ENCODE measurements around the gene XBP1. TPM values are rescaled to one million over a fixed set of nuclear protein-coding genes. Genes with fewer than 3 reads are reported as not detected.
A peak's percentile ranks its signal among the peaks of the same experiment; 100 is the strongest.

XBP1 gene
- total and polyA plus RNA-seq, 2 of the 13 experiments (the other 11 are each of a cell fraction or from before 2014, with no cell fraction given): 416 to 427 TPM

DNA sequence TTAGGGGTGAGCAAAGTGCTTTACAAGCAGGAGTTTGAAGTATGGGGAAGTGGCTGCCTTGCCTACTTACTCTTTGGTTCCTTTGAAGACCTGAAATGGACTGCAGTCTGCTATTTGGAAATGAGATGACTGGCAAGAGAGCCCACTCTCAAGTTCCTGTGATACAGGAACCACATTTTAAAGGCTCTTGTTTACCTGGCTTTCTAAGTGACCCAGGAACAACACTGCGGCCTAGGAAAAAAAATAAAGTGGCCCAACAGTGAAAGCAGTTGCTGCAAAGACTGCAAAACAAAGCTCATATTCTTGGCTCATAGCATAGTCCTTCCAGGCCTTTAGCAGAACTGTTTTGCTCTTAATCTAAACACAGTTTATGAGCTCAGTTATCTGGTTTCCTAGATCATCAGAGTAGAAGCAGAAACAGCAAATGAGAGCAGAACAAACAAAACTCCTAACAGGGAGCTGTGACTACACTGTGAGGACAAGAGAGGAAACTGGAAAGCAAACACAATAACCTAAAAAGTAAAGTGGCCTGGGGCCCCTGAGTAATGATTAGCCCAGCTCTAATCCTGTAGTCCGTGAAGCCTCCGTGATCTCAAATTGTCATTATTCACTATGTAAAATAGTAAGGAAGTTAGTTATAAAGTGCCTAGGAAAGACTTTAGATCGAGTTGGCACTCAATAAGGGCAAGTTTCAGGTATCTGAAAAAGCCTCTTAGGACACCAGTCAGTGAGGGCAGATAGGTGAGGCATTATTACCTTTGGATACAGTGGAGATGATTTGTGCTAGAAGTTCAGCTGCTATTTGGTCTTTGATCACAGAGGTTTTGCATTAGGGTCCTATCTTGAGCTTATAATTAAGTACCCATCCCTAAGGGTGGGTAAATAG lies 16.3 kb downstream of the XBP1 start (continued):
- TF ChIP-seq SYNCRIP (IDR thresholded peaks at IDR 0.05; ENCODE audit: insufficient read depth, low read depth, low read length) (no peak), MED13 (CRISPR knock-in tag; IDR thresholded peaks at IDR 0.05) (no peak), PPARG (CRISPR knock-in tag; conservative IDR thresholded peaks at IDR 0.05) (no peak; the same call in 1 of the 2 replicates), NCOA2 (CRISPR knock-in tag; IDR thresholded peaks at IDR 0.05) (peak; percentile 80; the same call in 1 of the 2 replicates), HOXA7 (CRISPR knock-in tag; IDR thresholded peaks at IDR 0.05) (no peak), ZNF772 (CRISPR knock-in tag; IDR thresholded peaks at IDR 0.05) (no peak; the same call in 1 of the 2 replicates), YY1 (IDR thresholded peaks at IDR 0.05; ENCODE audit: insufficient read depth, insufficient replicate concordance, low read depth, low read length) (peak; percentile 15), RFXAP (CRISPR knock-in tag; IDR thresholded peaks at IDR 0.05; ENCODE audit: borderline replicate concordance) (no peak), ZSCAN30 (CRISPR knock-in tag; IDR thresholded peaks at IDR 0.05) (no peak), ZMYM4 (CRISPR knock-in tag; IDR thresholded peaks at IDR 0.05) (peak; percentile 36; the same call in 1 of the 2 replicates), ZNF335 (CRISPR knock-in tag; IDR thresholded peaks at IDR 0.05) (no peak), ZNF326 (CRISPR knock-in tag; IDR thresholded peaks at IDR 0.05; ENCODE audit: borderline replicate concordance) (no peak), ZNF446 (CRISPR knock-in tag; IDR thresholded peaks at IDR 0.05) (no peak), KDM1A (CRISPR knock-in tag; IDR thresholded peaks at IDR 0.05) (no peak), ZNF441 (CRISPR knock-in tag; IDR thresholded peaks at IDR 0.05; ENCODE audit: borderline replicate concordance) (peak; percentile 46; the same call in 1 of the 2 replicates), NFRKB (IDR thresholded peaks at IDR 0.05) (no peak), SOX5 (CRISPR knock-in tag; IDR thresholded peaks at IDR 0.05; ENCODE audit: borderline replicate concordance) (peak; percentile 86)
- TF ChIP-seq, protein P1, sequence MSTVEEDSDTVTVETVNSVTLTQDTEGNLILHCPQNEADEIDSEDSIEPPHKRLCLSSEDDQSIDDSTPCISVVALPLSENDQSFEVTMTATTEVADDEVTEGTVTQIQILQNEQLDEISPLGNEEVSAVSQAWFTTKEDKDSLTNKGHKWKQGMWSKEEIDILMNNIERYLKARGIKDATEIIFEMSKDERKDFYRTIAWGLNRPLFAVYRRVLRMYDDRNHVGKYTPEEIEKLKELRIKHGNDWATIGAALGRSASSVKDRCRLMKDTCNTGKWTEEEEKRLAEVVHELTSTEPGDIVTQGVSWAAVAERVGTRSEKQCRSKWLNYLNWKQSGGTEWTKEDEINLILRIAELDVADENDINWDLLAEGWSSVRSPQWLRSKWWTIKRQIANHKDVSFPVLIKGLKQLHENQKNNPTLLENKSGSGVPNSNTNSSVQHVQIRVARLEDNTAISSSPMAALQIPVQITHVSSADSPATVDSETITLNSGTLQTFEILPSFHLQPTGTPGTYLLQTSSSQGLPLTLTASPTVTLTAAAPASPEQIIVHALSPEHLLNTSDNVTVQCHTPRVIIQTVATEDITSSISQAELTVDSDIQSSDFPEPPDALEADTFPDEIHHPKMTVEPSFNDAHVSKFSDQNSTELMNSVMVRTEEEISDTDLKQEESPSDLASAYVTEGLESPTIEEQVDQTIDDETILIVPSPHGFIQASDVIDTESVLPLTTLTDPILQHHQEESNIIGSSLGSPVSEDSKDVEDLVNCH (CRISPR knock-in tag; IDR thresholded peaks at IDR 0.05): no peak
- TF ChIP-seq, protein P2, sequence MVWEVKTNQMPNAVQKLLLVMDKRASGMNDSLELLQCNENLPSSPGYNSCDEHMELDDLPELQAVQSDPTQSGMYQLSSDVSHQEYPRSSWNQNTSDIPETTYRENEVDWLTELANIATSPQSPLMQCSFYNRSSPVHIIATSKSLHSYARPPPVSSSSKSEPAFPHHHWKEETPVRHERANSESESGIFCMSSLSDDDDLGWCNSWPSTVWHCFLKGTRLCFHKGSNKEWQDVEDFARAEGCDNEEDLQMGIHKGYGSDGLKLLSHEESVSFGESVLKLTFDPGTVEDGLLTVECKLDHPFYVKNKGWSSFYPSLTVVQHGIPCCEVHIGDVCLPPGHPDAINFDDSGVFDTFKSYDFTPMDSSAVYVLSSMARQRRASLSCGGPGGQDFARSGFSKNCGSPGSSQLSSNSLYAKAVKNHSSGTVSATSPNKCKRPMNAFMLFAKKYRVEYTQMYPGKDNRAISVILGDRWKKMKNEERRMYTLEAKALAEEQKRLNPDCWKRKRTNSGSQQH (CRISPR knock-in tag; IDR thresholded peaks at IDR 0.05; ENCODE audit: low read depth): no peak
- TF ChIP-seq, protein P3, sequence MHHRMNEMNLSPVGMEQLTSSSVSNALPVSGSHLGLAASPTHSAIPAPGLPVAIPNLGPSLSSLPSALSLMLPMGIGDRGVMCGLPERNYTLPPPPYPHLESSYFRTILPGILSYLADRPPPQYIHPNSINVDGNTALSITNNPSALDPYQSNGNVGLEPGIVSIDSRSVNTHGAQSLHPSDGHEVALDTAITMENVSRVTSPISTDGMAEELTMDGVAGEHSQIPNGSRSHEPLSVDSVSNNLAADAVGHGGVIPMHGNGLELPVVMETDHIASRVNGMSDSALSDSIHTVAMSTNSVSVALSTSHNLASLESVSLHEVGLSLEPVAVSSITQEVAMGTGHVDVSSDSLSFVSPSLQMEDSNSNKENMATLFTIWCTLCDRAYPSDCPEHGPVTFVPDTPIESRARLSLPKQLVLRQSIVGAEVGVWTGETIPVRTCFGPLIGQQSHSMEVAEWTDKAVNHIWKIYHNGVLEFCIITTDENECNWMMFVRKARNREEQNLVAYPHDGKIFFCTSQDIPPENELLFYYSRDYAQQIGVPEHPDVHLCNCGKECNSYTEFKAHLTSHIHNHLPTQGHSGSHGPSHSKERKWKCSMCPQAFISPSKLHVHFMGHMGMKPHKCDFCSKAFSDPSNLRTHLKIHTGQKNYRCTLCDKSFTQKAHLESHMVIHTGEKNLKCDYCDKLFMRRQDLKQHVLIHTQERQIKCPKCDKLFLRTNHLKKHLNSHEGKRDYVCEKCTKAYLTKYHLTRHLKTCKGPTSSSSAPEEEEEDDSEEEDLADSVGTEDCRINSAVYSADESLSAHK (CRISPR knock-in tag; IDR thresholded peaks at IDR 0.05; ENCODE audit: borderline replicate concordance): no peak
- TF ChIP-seq, protein P4, sequence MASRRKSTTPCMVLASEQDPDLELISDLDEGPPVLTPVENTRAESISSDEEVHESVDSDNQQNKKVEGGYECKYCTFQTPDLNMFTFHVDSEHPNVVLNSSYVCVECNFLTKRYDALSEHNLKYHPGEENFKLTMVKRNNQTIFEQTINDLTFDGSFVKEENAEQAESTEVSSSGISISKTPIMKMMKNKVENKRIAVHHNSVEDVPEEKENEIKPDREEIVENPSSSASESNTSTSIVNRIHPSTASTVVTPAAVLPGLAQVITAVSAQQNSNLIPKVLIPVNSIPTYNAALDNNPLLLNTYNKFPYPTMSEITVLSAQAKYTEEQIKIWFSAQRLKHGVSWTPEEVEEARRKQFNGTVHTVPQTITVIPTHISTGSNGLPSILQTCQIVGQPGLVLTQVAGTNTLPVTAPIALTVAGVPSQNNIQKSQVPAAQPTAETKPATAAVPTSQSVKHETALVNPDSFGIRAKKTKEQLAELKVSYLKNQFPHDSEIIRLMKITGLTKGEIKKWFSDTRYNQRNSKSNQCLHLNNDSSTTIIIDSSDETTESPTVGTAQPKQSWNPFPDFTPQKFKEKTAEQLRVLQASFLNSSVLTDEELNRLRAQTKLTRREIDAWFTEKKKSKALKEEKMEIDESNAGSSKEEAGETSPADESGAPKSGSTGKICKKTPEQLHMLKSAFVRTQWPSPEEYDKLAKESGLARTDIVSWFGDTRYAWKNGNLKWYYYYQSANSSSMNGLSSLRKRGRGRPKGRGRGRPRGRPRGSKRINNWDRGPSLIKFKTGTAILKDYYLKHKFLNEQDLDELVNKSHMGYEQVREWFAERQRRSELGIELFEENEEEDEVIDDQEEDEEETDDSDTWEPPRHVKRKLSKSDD (CRISPR knock-in tag; IDR thresholded peaks at IDR 0.05; ENCODE audit: low read depth): no peak

All from HepG2 (cell line).